HG02938 (cell line): Measurements from ENCODE around the gene FCGBP.

Experiments
- ATAC-seq: cut with Tn5 transposase; IDR thresholded peaks from one replicate; pipeline ENCODE4 v1.9.1; 2021; ENCODE audit warnings: mild to moderate bottlenecking, moderate library complexity; ENCODE audit not compliant: unreplicated experiment

FCGBP gene

DNA sequence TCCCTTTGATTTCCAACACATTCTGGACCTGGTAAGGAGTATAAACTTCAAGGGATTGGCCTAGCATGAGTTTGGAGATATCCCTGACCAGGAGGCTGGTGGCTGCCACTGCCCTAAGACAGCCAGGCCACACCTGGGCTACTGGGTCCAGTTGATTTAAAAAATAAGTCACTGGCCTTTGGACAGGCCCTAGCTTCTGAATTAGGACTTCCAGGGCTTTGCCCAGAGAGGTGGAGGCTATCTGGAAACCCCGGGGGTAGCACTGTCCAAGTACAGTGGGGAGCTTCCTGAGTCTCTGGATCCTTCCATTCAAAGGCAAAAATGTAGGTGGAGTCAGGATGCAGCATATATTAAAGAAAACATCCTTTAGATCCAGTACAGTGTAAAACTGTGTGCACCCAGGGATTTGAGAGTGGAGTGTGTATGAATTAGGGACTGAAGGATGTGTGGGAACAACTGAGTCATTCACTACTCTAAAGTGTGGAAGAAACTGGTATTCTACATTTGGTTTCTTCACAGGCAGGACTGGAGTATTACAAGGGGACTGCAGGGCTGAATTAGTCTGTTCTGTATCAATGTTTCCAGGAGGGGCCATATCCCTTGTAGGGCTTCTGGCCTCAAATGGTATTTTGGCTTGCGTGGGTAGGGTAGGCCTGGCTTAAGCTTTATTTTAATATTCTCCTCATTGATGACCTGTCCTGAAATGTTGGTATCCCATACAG is 14.8 kb upstream of the FCGBP start:
- no peak for ATAC-seq

DNA sequence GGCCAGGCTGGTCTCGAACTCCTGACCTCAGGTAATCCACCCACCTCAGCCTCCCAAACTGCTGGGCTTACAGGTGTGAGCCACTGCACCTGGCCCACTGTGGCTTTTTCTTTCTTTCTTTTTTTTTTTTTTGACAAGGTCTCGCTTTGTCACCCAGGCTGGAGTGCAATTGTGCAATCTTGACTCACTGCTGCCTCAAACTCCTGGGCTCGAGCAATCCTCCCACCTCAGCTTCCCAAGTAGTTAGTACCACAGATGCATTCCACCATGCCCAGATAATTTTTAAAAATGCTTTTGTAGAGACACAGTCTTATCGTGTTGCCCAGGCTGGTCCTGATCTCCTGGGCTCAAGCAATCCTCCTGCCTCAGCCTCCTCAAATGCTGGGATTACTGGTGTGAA is 12.1 kb upstream of the FCGBP start:
- ATAC-seq = no peak

DNA sequence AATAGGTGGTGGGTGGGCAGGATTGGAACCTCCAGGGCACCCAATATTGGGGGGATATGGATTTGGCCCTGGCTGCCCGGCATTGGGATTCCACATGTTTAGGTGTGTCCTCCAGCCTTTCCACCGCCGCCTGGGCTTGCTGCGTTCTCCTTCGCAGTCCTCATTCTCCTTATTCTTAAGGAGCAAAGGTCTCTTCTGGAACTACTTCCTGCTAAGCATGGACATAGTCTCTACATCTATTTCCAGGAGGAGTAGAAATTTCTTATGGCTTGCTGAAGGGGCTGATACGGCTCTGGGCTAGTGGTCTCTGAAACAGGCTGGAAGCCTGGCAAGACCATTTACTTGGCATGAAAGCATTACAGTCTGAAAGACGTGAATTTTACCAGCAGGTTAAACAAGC is 9.2 kb upstream of the FCGBP start:
- no peak for ATAC-seq

DNA sequence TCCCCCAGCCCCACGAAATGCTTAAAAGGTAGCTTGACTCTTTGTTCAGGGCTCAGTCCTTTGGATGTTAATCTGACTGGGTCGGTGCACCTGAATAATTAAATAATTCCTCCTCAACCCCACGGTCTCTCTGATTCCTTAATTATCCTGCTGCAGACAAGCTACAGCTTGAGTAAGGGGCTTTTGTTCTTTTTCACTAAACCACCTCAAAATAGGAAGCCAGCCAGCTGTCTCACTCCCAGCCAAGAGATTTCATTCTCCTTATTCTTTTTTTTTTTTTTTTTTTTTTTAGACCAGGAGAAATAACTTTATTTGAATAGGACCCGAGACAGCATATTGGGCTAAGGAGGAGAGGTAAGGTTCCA is 7.9 kb upstream of the FCGBP start:
- ATAC-seq = no peak

DNA sequence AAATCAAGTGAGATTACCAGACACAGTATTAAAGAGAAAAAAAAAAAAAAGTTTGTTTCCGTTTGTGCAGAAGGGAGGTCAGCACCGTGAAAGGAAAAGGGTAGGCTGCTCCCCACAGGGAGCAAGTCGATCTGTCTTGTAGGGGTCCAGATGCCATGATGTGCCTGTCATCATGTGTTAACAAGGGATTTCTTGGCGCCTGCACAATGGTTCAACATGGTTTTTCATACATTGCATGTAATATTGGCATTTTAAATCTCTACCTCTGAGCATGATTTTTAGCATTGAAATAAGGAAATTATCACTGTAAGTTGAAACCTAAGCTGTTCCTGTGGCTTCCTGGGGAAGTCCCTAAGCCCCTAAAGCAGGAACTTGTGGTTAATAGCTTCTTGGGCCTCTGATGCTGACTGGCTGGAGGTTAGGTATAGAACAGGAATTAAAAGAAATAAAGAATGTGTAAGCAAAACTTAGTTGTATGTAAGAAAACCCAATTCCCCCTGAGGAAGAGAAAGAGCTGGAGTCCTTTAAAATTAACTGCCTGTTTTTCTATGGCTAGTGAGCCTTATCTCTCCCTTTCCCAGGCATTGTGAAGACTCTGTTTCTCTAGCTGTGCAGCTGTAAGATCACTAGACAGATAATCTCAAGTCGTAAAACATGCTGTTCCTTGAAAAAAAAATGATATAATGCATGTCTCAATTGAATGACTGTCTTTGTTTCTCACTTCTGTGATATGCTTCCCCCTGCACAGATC is 7.4 kb upstream of the FCGBP start:
- peak; percentile 62 for ATAC-seq

DNA sequence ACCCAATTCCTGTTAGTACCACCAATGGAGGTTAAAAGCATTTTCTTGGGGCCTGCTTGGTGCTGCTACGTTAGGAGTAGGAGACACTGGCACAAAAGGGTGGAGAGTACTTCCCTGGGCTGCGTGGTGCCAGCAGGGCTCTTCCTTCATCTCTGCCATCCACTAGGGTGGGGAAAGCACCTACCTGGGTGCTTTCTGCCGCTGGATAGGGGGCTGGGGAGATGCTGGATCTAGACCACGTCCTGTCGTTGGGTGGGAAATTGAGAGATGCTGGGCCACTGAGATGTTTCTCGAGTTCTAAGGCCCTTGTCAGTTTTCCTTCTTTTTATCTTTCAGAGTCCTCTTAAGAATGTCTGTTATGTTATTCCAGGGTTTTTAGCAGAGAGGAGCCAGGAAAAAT is 6.7 kb upstream of the FCGBP start:
- ATAC-seq = no peak

DNA sequence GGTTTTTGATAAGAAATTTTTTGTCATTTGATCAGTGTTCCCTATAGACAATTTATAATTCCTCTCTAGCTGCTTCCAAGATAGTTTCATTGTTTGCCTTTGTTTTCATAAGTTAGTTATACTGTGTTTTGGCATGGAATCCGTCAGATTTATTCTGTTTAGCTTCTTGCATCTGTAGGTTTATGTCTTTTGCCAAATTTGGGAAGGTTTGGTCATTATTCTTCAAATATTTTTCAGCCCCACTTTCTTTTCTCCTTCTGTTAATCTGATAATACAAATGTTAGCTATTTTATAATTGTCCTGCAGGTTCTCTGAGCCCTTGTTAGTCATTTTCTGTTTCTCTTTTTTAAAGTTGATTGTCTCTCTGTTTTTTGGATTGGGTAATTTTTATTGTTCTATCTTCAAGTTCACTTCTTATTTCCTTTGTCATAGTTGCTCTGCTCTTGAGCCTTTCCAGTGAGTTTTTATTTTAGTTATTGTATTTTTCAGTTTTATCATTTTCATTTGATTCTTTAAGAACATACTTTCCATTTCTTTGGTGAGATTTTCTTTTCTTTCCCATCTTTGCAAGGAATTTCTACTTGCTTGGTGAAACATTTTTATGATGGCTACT is 5.9 kb upstream of the FCGBP start:
- ATAC-seq = no peak

DNA sequence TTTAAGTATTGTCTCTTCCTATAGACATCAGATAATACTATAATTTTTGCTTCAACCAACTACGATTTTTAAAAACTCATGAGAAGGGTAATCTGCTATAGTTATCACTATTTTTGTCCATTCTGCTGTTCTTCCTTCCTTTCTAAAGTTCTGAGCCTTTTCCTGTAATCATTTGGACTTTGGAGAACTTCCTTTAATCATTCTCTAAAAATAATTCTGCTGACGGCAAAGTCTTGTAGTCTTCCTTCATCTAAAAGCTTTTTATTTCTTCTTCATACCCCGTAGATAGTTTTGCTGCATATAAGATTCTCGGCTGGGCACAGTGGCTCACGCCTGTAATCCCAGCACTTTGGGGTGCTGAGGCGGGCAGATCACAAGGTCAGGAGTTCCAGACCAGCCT is 5.1 kb upstream of the FCGBP start:
- no peak for ATAC-seq

DNA sequence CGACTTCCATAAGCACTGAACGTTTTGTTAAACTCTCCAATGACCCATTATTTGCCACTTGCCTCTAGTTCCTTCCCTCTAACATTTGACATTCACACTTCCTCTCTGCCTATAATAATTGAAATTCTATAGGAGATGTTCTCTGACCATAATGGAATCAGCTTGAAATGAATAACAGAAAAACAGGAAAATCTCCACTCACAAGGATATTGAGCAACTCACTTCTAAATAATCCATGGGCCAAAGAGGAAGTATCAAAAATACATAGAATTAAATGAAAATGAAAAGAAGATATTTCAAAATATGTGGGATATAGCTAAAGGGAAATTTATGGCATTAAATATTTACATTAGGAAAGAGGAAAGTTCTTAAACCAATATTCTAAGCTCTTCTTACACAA is 3.4 kb upstream of the FCGBP start:
- ATAC-seq = no peak

DNA sequence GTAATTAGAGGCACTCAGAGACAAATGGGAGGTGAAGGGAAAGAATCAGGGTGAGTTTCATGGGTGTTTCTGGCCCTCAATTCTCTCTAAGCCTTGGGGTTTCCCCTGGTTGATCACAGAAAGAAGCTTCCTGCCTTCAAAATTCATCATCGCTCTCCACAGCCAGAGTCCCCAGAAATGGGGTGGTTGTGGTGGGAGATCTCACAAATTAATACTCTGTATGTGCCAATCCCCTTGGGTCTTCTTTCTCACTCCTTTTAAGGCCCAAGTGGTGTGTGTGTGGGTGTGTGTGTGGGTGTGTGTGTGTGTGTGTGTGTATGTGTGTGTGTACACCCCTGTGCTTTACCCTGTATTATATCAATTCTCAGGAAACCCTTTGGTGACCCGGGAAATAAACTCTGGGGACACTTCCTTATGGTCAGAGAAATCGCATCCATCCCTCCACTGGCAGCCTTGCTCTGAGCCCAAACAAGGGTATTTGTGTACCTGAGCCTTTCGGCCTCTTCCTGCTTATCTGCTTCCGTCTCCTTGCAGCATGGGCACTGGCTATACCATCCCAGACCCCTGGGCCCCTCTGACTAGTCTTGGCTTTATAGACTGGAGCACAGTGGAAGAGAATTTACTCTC is 2.8 kb upstream of the FCGBP start:
- no peak for ATAC-seq

DNA sequence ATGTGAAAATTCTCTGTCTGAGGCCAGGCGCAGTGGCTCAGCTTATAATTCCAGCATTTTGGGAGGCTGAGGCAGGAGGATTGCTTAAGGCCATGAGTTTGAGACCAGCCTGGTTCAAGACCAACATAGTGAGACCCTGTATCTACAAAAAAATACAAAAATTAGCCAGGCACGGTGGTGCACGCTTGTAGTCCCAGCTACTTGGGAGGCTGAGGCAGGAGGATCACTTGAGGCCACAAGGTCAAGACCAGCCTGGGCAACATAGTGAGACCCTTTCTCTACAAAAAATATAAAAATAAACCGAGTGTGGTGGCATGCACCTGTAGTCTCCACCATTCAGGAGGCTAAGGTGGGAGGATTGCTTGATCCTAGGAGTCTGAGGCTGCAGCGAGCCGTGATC is 2.2 kb upstream of the FCGBP start:
- ATAC-seq = no peak

DNA sequence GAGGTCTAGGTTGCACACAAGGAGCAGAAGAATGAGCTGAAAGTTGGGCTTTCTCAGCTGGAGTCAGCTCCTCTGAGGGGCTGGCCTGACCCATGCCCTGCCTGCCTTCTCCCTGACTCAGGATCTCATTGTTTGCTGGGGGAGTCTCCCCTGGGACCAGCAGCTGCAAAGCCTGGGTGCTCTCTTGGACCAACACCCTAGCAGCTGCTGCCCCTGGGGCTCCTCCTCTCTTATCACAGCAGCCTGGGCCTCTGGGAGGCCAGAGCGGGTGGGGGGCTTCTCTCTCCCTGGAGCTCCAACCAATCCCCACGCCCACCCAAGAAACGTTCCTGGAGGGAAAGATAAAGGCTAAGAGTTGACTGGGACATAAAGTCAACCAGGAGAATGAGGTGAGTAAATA is 1.6 kb upstream of the FCGBP start:
- ATAC-seq = no peak

DNA sequence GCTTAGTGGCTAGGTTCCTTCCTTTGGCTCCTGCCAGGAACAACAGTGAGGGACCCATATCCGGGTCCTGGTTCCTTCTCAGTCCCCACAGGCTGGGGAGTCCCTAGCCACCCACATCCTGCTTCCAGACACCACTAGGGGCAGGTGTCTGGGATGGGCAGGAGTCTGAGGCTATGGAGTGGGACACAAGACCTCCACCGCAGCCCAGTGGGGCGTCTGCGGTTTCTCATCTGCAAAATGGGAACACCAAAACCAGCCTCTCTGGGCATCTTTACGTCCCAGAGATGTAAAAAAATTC is 879 bp upstream of the FCGBP start:
- no peak for ATAC-seq

DNA sequence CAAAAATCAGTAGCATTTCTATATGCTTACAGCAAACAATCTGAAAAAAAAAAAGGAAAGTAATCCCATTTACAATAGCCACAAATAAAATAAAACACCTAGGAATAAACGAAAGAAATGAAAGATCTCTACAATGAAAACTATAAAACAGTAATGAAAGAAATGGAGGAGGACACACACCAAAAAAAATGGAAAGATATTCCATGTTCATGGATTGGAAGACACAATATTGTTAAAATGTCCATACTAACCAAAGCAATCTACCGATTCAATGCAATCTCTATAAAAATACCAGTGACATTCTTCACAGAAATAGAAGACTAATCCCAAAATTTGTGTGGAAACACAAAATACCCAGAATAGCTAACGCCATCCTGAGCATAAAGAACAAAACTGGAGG is 4.7 kb downstream of the FCGBP start:
- ATAC-seq = no peak

DNA sequence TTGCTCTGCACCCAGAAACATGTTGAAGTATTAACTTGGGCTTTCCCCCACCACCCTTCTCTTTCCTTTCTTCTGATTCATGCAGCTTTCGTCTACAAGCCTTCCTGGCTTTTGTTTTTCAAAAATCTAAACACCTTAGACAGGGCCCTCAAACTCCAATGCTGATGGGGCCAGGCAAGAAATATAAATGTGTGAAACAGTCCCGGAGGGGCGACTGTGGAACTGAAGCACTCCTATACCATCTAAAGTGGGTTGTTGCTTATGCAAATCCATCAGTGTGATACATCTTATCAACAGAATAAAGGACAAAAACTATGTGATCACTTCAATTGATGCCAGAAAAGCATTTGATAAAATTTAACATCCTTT is 6.1 kb downstream of the FCGBP start:
- ATAC-seq = no peak

DNA sequence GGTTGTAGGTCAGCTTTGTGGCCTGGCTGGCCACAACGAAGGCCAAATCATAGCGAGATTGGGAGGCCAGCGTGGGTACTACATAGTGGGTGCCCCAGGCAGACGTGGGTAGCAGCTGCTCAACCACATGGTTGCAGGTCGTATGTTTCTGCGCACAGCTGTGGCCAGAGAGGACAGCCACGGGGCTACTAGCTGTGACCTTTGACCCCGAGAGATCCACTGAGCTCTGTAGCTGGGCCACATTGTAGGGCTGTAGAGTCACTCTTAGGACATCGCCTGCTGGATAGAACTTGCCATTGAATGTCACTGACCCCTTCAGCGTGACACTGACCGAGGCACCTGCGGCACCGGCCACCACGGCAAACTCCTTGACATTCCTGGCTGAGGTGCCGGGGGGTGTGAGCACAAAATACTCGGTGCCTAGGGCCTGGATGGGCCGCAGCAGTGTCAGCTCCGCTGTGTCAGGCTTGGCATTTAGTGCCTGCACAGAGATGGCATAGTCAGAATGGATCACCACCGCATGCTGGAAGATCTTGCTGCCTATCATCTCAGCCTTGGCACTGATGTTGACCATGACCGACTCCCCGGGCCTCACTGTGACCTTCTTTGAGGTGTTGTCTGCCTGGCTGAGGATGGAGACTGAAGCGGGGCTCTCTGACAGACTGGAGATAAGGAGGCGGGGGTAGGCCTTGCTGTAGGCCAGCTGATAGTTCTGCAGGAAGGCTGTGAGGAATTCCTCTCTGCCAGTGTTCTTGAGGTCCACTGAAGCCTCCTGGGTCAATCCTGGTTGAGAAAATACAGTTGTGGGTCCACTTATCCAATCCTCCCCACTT is 6.7 kb downstream of the FCGBP start:
- ATAC-seq = no peak

DNA sequence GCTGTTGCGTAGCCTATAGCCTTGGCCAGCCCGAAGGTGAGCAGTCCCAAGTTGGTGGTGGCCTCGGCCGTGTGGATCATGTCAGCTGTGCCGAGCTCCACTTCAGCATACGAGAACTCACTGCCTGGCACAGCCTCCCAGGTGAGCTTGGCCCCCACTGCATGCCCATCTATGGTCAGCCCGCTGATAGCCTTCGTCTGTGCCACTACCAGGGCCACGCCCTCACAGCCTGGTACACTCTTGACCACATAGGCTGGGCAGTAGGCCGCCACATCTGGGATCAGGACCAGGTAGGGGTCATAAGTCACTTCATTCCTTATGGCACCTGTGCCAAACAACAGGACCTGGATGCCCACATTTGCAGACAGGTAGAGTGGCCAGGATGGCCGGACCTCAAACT is 7.4 kb downstream of the FCGBP start:
- no peak for ATAC-seq

DNA sequence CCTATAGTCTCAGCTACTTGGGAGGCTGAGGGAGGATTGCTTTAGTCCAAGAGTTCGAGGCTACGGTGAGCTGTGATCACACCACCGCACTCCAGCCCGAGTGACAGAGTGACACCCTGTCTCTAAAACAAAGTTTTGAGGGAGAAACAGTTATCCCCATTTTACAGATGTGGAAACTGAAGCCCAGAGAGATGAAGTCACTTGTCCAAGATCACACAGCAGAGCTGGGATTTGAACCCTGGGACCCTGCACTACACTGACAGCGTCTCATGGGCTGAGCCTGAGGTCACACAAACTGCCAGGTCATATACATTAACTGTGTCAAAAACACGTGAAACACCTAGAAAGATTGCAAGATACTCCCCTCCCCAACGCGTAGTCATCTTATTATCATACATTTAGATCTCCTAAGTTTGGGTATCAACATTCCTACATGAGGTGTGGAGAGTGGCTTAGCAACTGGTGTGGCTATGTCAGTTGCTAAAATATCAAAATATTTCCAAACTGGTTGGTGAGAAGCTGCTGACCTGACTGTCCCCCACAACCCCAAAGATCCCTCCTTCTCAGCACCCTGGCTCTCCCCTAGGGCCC is 8.2 kb downstream of the FCGBP start:
- ATAC-seq = no peak

DNA sequence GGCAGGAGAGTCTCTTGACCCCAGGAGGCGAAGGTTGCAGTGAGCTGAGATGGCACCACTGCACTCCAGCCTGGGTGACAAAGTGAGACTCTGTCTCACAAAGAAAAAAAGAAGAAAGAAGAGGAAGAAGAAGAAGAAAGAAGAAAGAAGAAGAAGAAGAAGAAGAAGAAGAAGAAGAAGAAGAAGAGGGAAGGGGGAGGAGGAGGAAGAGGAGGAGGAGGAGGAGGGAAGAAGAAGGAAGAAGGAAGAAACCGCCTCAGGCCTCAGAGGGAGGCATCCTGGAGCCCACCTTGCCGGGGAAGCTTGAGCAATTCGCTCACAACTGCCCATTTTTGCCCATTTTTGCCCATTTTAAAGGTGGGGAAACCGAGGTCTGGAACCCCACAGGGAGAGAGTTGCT is 9.5 kb downstream of the FCGBP start:
- no peak for ATAC-seq

DNA sequence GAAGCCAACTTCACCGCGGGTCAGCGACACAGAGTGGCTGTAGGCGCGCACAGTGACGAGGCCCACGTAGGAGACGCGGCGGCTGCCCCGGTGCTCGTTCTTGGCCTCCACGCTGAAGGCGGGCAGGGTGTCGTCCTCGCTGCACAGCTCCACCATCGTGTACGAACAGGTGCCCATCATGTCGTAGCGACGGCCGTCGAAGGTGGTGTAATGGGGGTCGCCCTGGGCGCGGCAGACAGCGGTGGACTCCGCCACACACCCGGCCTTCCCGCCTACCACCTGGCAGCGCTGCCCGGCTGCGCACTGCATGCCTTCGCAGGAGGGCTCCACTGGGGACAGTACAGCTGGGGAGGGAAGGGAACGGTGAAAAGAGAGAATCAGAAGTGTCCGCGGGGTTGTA is 10.0 kb downstream of the FCGBP start:
- no peak for ATAC-seq

DNA sequence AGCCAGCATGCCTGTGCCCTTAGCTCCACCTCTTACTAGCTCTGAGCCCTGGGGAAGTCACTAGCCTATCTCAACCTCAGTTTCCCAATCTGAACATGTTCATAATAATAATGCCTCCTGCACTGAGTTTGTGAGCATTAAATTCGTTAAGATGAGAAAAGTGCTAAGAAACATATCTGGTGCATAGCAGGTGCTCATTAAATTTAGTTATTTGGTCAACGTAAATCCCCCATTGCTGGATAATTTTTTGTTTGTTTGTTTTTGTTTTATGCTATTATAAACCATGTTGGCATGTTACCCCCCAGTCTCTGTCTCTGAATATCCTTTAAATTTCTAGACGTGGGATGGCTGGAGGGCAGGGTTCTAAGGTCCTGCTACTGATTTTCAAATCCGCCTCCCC is 10.6 kb downstream of the FCGBP start:
- no peak for ATAC-seq
